HL-60 (cell line): ENCODE data around the gene RPUSD3.

Source experiments
- CTCF ChIP-seq: IDR thresholded peaks from one replicate; pipeline ENCODE4 v1.5.1; 2011; ENCODE audit warnings: low read length, control low read depth, inconsistent platforms; ENCODE audit not compliant: insufficient read depth
- GABPA ChIP-seq: IDR thresholded peaks from 2 replicates; pipeline ENCODE4 v1.6.1; 2012; ENCODE audit warnings: low read depth
- POLR2AphosphoS5 ChIP-seq: IDR thresholded peaks from 2 replicates; pipeline ENCODE4 v1.6.1; 2012; ENCODE audit warnings: low read depth
- REST ChIP-seq: IDR thresholded peaks from 2 replicates; pipeline ENCODE4 v1.6.1; 2012; ENCODE audit warnings: low read depth; ENCODE audit not compliant: insufficient replicate concordance

GRCh38 chr3:9846931-9847488, 3.2 kb upstream of the RPUSD3 start:
- TF ChIP-seq REST (no peak), CTCF (no peak), POLR2AphosphoS5 (no peak), GABPA (no peak)
